CD4-positive, alpha-beta memory T cell (primary cell): ENCODE results near the gene ISYNA1. TPM values are rescaled to one million over a fixed set of nuclear protein-coding genes. Genes with fewer than 3 reads are reported as not detected.

ENCODE experiments used
- CTCF ChIA-PET: fragments of 350-600 bp; sonication (Branson Sonifier 250); formaldehyde crosslinking; loops from one replicate; lab custom pipeline; 2021; ENCODE audit warnings: inconsistent platforms; ENCODE audit not compliant: partially characterized antibody; lab: Charles Lee
- POLR2A ChIA-PET: fragments of 350-600 bp; sonication (Branson Sonifier 250); formaldehyde crosslinking; loops from one replicate; lab custom pipeline; 2021; ENCODE audit not compliant: partially characterized antibody; lab: Charles Lee
- DNase-seq, 5 donors: peaks; one replicate each; pipeline versions ENCODE4 v3.0.0 to v3.0.0-alpha.2; 2020 to 2022; ENCODE audit warnings: mixed read lengths in 1 of 5
- H3K27ac ChIP-seq: one replicate; pipeline ENCODE4 v1.7.0; 2013; ENCODE audit warnings: low read depth, low read length
- H3K27me3 ChIP-seq: 2 replicates; pipeline ENCODE4 v1.7.0; 2013; ENCODE audit warnings: mild to moderate bottlenecking, low read length, moderate library complexity; ENCODE audit not compliant: insufficient read depth
- H3K36me3 ChIP-seq: 2 replicates; pipeline ENCODE4 v1.7.0; 2013; ENCODE audit warnings: mild to moderate bottlenecking, low read length, moderate library complexity; ENCODE audit not compliant: insufficient read depth
- H3K4me1 ChIP-seq: 2 replicates; pipeline ENCODE4 v1.7.0; 2013; ENCODE audit warnings: mild to moderate bottlenecking, low read length, moderate library complexity; ENCODE audit not compliant: insufficient read depth
- H3K4me3 ChIP-seq, 2 donors: one replicate each; pipeline ENCODE4 v1.7.0; 2013; ENCODE audit warnings: low read length in 2 of 2, mild to moderate bottlenecking in 1 of 2
- H3K9me3 ChIP-seq, 2 donors: one replicate each; pipeline ENCODE4 v1.7.0; 2013; ENCODE audit warnings: low read length in 2 of 2, control low read depth in 1 of 2; ENCODE audit not compliant: control insufficient read depth in 1 of 2
- H3K27ac Mint-ChIP-seq, 7 donors: one replicate each; pipeline ENCODE4 v1.8.0; 2020 to 2021; ENCODE audit warnings: mixed read lengths in 7 of 7, mild to moderate bottlenecking in 6 of 7, inconsistent platforms in 3 of 7, moderate library complexity in 3 of 7
- H3K27me3 Mint-ChIP-seq, 2 donors: one replicate each; pipeline ENCODE4 v1.8.0; 2020 to 2021; ENCODE audit warnings: mixed read lengths in 2 of 2
- H3K36me3 Mint-ChIP-seq, 2 donors: one replicate each; pipeline ENCODE4 v1.8.0; 2020 to 2021; ENCODE audit warnings: mixed read lengths in 2 of 2, inconsistent platforms in 1 of 2, mild to moderate bottlenecking in 1 of 2
- H3K4me1 Mint-ChIP-seq, 4 donors: one replicate each; pipeline ENCODE4 v1.8.0; 2020 to 2021; ENCODE audit warnings: mixed read lengths in 4 of 4, mild to moderate bottlenecking in 1 of 4
- H3K4me3 Mint-ChIP-seq, 8 donors: one replicate each; pipeline ENCODE4 v1.8.0; 2020 to 2021; ENCODE audit warnings: mixed read lengths in 8 of 8, mild to moderate bottlenecking in 7 of 8, moderate library complexity in 6 of 8, inconsistent platforms in 3 of 8
- H3K9me3 Mint-ChIP-seq, 8 donors: one replicate each; pipeline ENCODE4 v1.8.0; 2020 to 2021; ENCODE audit warnings: mixed read lengths in 8 of 8, mild to moderate bottlenecking in 5 of 8, inconsistent platforms in 3 of 8, moderate library complexity in 1 of 8
- intact Hi-C: fragments of 100-400 bp; cut with micrococcal nuclease; formaldehyde crosslinking; loops from one replicate; pipeline ENCODE4 v1.15.1; 2023
- polyA plus RNA-seq, 2 donors: library from polyadenylated mRNA; unstranded; fragments of 300-500 nt; fragmentation: Illumina TruSeq; gene quantifications; one replicate each; pipeline ENCODE4 v1.2.3, GENCODE V29; 2021
- total RNA-seq, 2 experiments: library from RNA; stranded (reverse); gene quantifications; one replicate each; pipeline ENCODE4 v1.2.3, GENCODE V29; 2021

Gene ISYNA1
- total and polyA plus RNA-seq, 4 experiments from 2014 or later: 27.5 to 43.2 (median 36.7) TPM

- peaks cover 11 to 29% (median 16%) of the 10 kb centered on the region in 4 donors for H3K4me1 Mint-ChIP-seq
- H3K27me3 Mint-ChIP-seq: no peaks in the 10 kb centered on the region
- intact Hi-C loops: no loop called here
- H3K36me3 ChIP-seq: peaks cover 58% of the 10 kb centered on the region
- no peaks in the 10 kb centered on the region for H3K9me3 ChIP-seq
- peak overlapping the region in 1 of 7 donors; percentile 60 for H3K27ac Mint-ChIP-seq
- peaks cover 18 to 44% of the 10 kb centered on the region in 2 donors for H3K36me3 Mint-ChIP-seq
- CTCF ChIA-PET: interaction anchor here (1.0 kb wide), 1 partner anchor 15 kb away, joined by 3 read pairs; no protein-coding TSS in a partner anchor
- DNase-seq: no peak
- POLR2A ChIA-PET: no interaction called here
- no peak overlapping the region for H3K27ac ChIP-seq
- H3K9me3 Mint-ChIP-seq: peaks cover 0 to 4% (median 1%) of the 10 kb centered on the region in 8 donors
- H3K4me1 ChIP-seq: peaks cover 21% of the 10 kb centered on the region
- no peak overlapping the region for H3K4me3 ChIP-seq
- no peak overlapping the region for H3K4me3 Mint-ChIP-seq
- H3K27me3 ChIP-seq: no peaks in the 10 kb centered on the region
Observed at GRCh38 chr19:18446811-18447359, 9.0 kb upstream of the ISYNA1 start.

GRCh38 chr19:18446145-18446810 lies 8.3 kb upstream of the ISYNA1 start:
- ChIA-PET POLR2A (interaction anchor here (1.4 kb wide), 1 partner anchor 125 kb away, joined by 3 read pairs; the partner anchor contains the start of gene UBA52), CTCF (interaction anchor here (1.0 to 1.3 kb wide), 2 partner anchors 12 to 15 kb away, joined by 3 read pairs; no protein-coding TSS in a partner anchor)
- Histone ChIP-seq H3K36me3 (peaks cover 58% of the 10 kb centered on the region), H3K27ac (no peak overlapping the region), H3K4me3 (no peak overlapping the region), H3K4me1 (peaks cover 23% of the 10 kb centered on the region), H3K27me3 (no peaks in the 10 kb centered on the region), H3K9me3 (no peaks in the 10 kb centered on the region)
- DNase-seq: no peak
- H3K27me3 Mint-ChIP-seq: no peaks in the 10 kb centered on the region
- intact Hi-C loops: no loop called here
- peaks cover 18 to 44% of the 10 kb centered on the region in 2 donors for H3K36me3 Mint-ChIP-seq
- H3K9me3 Mint-ChIP-seq: peaks cover 0 to 5% (median 2%) of the 10 kb centered on the region in 8 donors
- no peak overlapping the region for H3K4me3 Mint-ChIP-seq
- H3K4me1 Mint-ChIP-seq: peaks cover 14 to 35% (median 21%) of the 10 kb centered on the region in 4 donors
- peak overlapping the region in 1 of 7 donors; percentile 60 for H3K27ac Mint-ChIP-seq

GRCh38 chr19:18445262-18445948 lies 7.5 kb upstream of the ISYNA1 start:
- no peaks in the 10 kb centered on the region for H3K27me3 Mint-ChIP-seq
- no peak overlapping the region for H3K27ac Mint-ChIP-seq
- H3K9me3 Mint-ChIP-seq: peaks cover 0 to 5% (median 2%) of the 10 kb centered on the region in 8 donors
- no peak overlapping the region for H3K4me3 Mint-ChIP-seq
- Histone ChIP-seq H3K4me1 (peaks cover 20% of the 10 kb centered on the region), H3K27me3 (no peaks in the 10 kb centered on the region), H3K36me3 (peaks cover 55% of the 10 kb centered on the region), H3K9me3 (no peaks in the 10 kb centered on the region), H3K27ac (no peak overlapping the region), H3K4me3 (no peak overlapping the region)
- no peak for DNase-seq
- H3K36me3 Mint-ChIP-seq: peaks cover 15 to 44% of the 10 kb centered on the region in 2 donors
- peaks cover 13 to 37% (median 22%) of the 10 kb centered on the region in 4 donors for H3K4me1 Mint-ChIP-seq
- POLR2A ChIA-PET: interaction anchor here (1.4 kb wide), 1 partner anchor 126 kb away, joined by 3 read pairs; the partner anchor contains the start of gene UBA52
- intact Hi-C loops: no loop called here
- CTCF ChIA-PET: interaction anchor here (1.3 kb wide), 1 partner anchor 13 kb away, joined by 3 read pairs; no protein-coding TSS in a partner anchor

- ChIA-PET POLR2A (no interaction called here), CTCF (no interaction called here)
- Histone ChIP-seq H3K27ac (no peak overlapping the region), H3K36me3 (peaks cover 46% of the 10 kb centered on the region), H3K27me3 (no peaks in the 10 kb centered on the region), H3K4me3 (no peak overlapping the region), H3K4me1 (peaks cover 20% of the 10 kb centered on the region), H3K9me3 (no peaks in the 10 kb centered on the region)
- Mint-ChIP-seq H3K9me3 (peaks cover 0 to 5% (median 2%) of the 10 kb centered on the region in 8 donors), H3K27me3 (no peaks in the 10 kb centered on the region), H3K36me3 (peaks cover 15 to 42% of the 10 kb centered on the region in 2 donors), H3K4me3 (no peak overlapping the region), H3K27ac (no peak overlapping the region), H3K4me1 (peaks cover 13 to 44% (median 26%) of the 10 kb centered on the region in 4 donors)
- intact Hi-C loops: no loop called here
- no peak for DNase-seq
Observed at GRCh38 chr19:18444513-18444912, 6.6 kb upstream of the ISYNA1 start.

GRCh38 chr19:18443831-18444230 lies 5.9 kb upstream of the ISYNA1 start:
- no peaks in the 10 kb centered on the region for H3K27me3 Mint-ChIP-seq
- no peak for DNase-seq
- ChIA-PET CTCF (interaction anchor here (1.2 to 1.3 kb wide), 2 partner anchors 9 to 18 kb away, joined by 3 to 4 read pairs; no protein-coding TSS in a partner anchor), POLR2A (no interaction called here)
- no peak overlapping the region for H3K4me3 Mint-ChIP-seq
- peaks cover 20% of the 10 kb centered on the region for H3K4me1 ChIP-seq
- peaks cover 14 to 42% of the 10 kb centered on the region in 2 donors for H3K36me3 Mint-ChIP-seq
- peaks cover 40% of the 10 kb centered on the region for H3K36me3 ChIP-seq
- no peaks in the 10 kb centered on the region for H3K9me3 ChIP-seq
- no peak overlapping the region for H3K4me3 ChIP-seq
- peaks cover 16 to 51% (median 28%) of the 10 kb centered on the region in 4 donors for H3K4me1 Mint-ChIP-seq
- H3K27me3 ChIP-seq: no peaks in the 10 kb centered on the region
- H3K27ac ChIP-seq: no peak overlapping the region
- peak overlapping the region in 1 of 7 donors; percentile 92 for H3K27ac Mint-ChIP-seq
- H3K9me3 Mint-ChIP-seq: peaks cover 0 to 5% (median 2%) of the 10 kb centered on the region in 8 donors
- intact Hi-C loops: no loop called here

DNA sequence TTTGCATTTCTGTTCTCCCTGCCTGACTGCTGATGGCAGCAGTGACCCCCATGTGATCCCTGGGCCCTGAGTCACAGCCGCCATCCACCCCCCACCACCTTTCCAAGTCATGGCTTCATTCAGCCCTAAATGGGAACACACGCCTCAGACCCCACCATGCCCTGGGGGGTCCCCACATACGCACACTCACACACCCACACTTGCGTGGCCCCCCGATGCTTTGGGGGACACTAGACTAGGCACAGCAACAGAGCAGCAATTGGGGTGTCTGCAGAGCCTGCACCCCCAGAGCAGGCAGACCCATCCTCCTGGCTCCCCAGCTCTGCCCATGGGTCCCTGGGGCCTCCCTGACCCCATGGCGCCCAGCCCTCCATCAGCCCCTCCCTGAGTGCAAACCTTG lies 5.5 kb upstream of the ISYNA1 start:
- peak overlapping the region in 2 of 7 donors; percentile 47 to 92 for H3K27ac Mint-ChIP-seq
- CTCF ChIA-PET: interaction anchor here (1.2 to 1.3 kb wide), 2 partner anchors 10 to 18 kb away, joined by 3 to 4 read pairs; no protein-coding TSS in a partner anchor
- no peak overlapping the region for H3K27ac ChIP-seq
- intact Hi-C loops: no loop called here
- H3K36me3 ChIP-seq: peaks cover 37% of the 10 kb centered on the region
- H3K27me3 ChIP-seq: no peaks in the 10 kb centered on the region
- POLR2A ChIA-PET: interaction anchor here (0.6 kb wide), 1 partner anchor 14 kb away, joined by 3 read pairs; no protein-coding TSS in a partner anchor
- H3K4me1 Mint-ChIP-seq: peaks cover 16 to 50% (median 27%) of the 10 kb centered on the region in 4 donors
- no peaks in the 10 kb centered on the region for H3K27me3 Mint-ChIP-seq
- no peak overlapping the region for H3K4me3 ChIP-seq
- peaks cover 10 to 38% of the 10 kb centered on the region in 2 donors for H3K36me3 Mint-ChIP-seq
- DNase-seq: no peak
- peaks cover 20% of the 10 kb centered on the region for H3K4me1 ChIP-seq
- H3K4me3 Mint-ChIP-seq: no peak overlapping the region
- peaks cover 0 to 5% (median 2%) of the 10 kb centered on the region in 8 donors for H3K9me3 Mint-ChIP-seq
- no peaks in the 10 kb centered on the region for H3K9me3 ChIP-seq
